ENCODE results near the gene NCL.

GRCh38 chr2:231490801-231491200, 26.5 kb upstream of the NCL start:
- TF ChIP-seq CTCF (IDR thresholded peaks at IDR 0.05) (no peak), POLR2A (IDR thresholded peaks at IDR 0.05) (no peak)

All from thyroid gland (tissue), 4 donors.